Thoracic aorta (tissue), 2 donors: Measurements from ENCODE around the gene GPR107. TPM values are rescaled to one million over a fixed set of nuclear protein-coding genes. Genes with fewer than 3 reads are reported as not detected.
A peak's percentile ranks its signal among the peaks of the same experiment; 100 is the strongest.

Experiments used
- ATAC-seq: fragments of 150-250 bp; one replicate; pipeline ENCODE4 v1.8.0; 2017; ENCODE audit warnings: low read depth; ENCODE audit not compliant: insufficient number of reproducible peaks, low FRiP score
- DNase-seq: peaks from one replicate; pipeline ENCODE4 v3.0.0-alpha.2; 2020; ENCODE audit warnings: low spot score
- H3K27ac ChIP-seq, 2 donors: fragments of 200-600 bp; sonication (generic); 1 replicate in 1 of 2; 2 replicates in 1 of 2; pipeline ENCODE4 v1.5.1; 2016; ENCODE audit warnings: mild to moderate bottlenecking in 2 of 2, moderate library complexity in 2 of 2
- H3K27me3 ChIP-seq: fragments of 200-600 bp; sonication (generic); replicated peaks from 2 replicates; pipeline ENCODE4 v1.6.0; 2016; ENCODE audit warnings: mild to moderate bottlenecking; ENCODE audit not compliant: insufficient read depth
- H3K36me3 ChIP-seq: fragments of 200-600 bp; sonication (generic); one replicate; pipeline ENCODE4 v1.5.1; 2016
- H3K4me1 ChIP-seq, 2 donors: fragments of 200-600 bp; sonication (generic); 1 replicate in 1 of 2; 2 replicates in 1 of 2; pipeline versions ENCODE4 v1.5.1 to v1.6.0; 2016; ENCODE audit warnings: low read depth in 2 of 2, mild to moderate bottlenecking in 1 of 2; ENCODE audit not compliant: control insufficient read depth in 1 of 2
- H3K4me3 ChIP-seq: fragments of 200-600 bp; sonication (generic); 2 replicates; pipeline ENCODE4 v1.5.1; 2016; ENCODE audit warnings: mild to moderate bottlenecking
- H3K9me3 ChIP-seq: fragments of 200-600 bp; sonication (generic); 2 replicates; pipeline ENCODE4 v1.5.1; 2016
- total RNA-seq, 2 donors: library from RNA; depleted of rRNA; stranded (reverse); fragments of >200 nt; gene quantifications; one replicate each; pipeline versions ENCODE4 v1.1.0 to v1.2.3, GENCODE V29; 2016
- TF ChIP-seq, protein P1 (sequence below): fragments of 200-600 bp; sonication (generic); IDR thresholded peaks from one replicate; pipeline ENCODE4 v1.5.1; 2019; ENCODE audit warnings: antibody characterized with exemption

The GPR107 gene
- total RNA-seq, 2 donors from 2014 or later = 47.5 to 51.9 TPM

DNA sequence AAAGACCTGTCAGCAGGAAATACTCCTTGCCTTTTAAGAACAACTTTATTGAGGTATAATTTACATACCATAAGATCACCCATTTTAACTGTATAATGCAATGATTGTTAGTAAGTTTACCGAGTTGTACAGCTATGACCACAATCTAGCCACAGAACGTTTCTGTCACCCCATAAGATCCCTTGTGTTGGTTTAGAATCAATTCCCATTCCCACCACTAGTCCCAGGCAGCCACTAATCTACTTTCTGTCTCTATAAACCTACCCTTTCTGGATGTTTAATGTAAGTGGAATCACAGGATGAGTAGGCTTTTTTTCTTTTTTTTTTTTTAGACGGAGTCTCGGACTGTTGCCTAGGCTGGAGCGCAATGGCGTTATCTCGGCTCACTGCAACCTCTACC lies 4.4 kb downstream of the GPR107 start:
- TF ChIP-seq, protein P1, sequence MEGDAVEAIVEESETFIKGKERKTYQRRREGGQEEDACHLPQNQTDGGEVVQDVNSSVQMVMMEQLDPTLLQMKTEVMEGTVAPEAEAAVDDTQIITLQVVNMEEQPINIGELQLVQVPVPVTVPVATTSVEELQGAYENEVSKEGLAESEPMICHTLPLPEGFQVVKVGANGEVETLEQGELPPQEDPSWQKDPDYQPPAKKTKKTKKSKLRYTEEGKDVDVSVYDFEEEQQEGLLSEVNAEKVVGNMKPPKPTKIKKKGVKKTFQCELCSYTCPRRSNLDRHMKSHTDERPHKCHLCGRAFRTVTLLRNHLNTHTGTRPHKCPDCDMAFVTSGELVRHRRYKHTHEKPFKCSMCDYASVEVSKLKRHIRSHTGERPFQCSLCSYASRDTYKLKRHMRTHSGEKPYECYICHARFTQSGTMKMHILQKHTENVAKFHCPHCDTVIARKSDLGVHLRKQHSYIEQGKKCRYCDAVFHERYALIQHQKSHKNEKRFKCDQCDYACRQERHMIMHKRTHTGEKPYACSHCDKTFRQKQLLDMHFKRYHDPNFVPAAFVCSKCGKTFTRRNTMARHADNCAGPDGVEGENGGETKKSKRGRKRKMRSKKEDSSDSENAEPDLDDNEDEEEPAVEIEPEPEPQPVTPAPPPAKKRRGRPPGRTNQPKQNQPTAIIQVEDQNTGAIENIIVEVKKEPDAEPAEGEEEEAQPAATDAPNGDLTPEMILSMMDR = peak; percentile 22
- Histone ChIP-seq H3K4me1 (peaks cover 5 to 19% of the 10 kb centered on the region in 2 donors), H3K36me3 (no peaks in the 10 kb centered on the region), H3K4me3 (no peak overlapping the region), H3K27ac (no peak overlapping the region), H3K9me3 (no peaks in the 10 kb centered on the region), H3K27me3 (no peaks in the 10 kb centered on the region)
- DNase-seq (no peak), ATAC-seq (no peak)

- no peak for ATAC-seq
- no peak overlapping the region for H3K27ac ChIP-seq
- TF ChIP-seq, protein P1 = no peak
- H3K9me3 ChIP-seq = no peaks in the 10 kb centered on the region
- no peak overlapping the region for H3K4me3 ChIP-seq
- H3K27me3 ChIP-seq = no peaks in the 10 kb centered on the region
- peaks cover 5 to 19% of the 10 kb centered on the region in 2 donors for H3K4me1 ChIP-seq
- no peak for DNase-seq
- no peaks in the 10 kb centered on the region for H3K36me3 ChIP-seq
Observed at GRCh38 chr9:130058887-130059286, 5.2 kb downstream of the GPR107 start.

GRCh38 chr9:130060296-130060695 lies 6.6 kb downstream of the GPR107 start:
- no peaks in the 10 kb centered on the region for H3K36me3 ChIP-seq
- no peaks in the 10 kb centered on the region for H3K9me3 ChIP-seq
- peaks cover 0 to 9% of the 10 kb centered on the region in 2 donors for H3K4me1 ChIP-seq
- no peaks in the 10 kb centered on the region for H3K27me3 ChIP-seq
- no peak overlapping the region for H3K4me3 ChIP-seq
- TF ChIP-seq, protein P1 = no peak
- ATAC-seq = no peak
- no peak for DNase-seq
- no peak overlapping the region for H3K27ac ChIP-seq

DNA sequence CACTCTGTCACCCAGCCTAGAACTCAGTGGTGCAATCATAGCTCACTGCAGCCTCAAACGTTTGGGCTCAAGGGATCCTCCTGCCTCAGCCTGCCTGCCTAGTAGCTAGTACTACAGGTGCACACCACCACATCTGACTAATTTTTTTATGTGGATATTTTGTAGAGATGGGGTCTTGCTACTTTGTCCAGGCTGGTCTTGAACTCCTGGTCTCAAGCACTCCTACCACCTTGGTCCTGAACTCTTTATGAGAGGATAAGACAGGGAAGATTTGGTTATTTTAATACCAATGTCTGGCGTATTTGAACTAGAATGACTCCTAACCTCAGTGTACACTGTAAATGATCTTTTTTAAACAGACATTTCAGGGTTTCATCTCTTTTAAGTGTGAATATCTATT lies 9.0 kb downstream of the GPR107 start:
- no peaks in the 10 kb centered on the region for H3K27me3 ChIP-seq
- TF ChIP-seq, protein P1 = no peak
- H3K4me1 ChIP-seq = peaks cover 6 to 9% of the 10 kb centered on the region in 2 donors
- H3K4me3 ChIP-seq = no peak overlapping the region
- no peak for DNase-seq
- no peak for ATAC-seq
- H3K9me3 ChIP-seq = no peaks in the 10 kb centered on the region
- H3K36me3 ChIP-seq = no peaks in the 10 kb centered on the region
- H3K27ac ChIP-seq = no peak overlapping the region

- DNase-seq (no peak), ATAC-seq (no peak)
- Histone ChIP-seq H3K27me3 (no peaks in the 10 kb centered on the region), H3K4me3 (no peak overlapping the region), H3K27ac (no peak overlapping the region), H3K9me3 (no peaks in the 10 kb centered on the region), H3K36me3 (no peaks in the 10 kb centered on the region), H3K4me1 (peaks cover 16 to 27% of the 10 kb centered on the region in 2 donors)
- TF ChIP-seq, protein P1 = no peak
Observed at GRCh38 chr9:130064621-130065020, 10.9 kb downstream of the GPR107 start.
